Measurements from ENCODE around the gene CMIP. TPM values are rescaled to one million over a fixed set of nuclear protein-coding genes. Genes with fewer than 3 reads are reported as not detected.
A peak's percentile ranks its signal among the peaks of the same experiment; 100 is the strongest.

CMIP gene
- polyA plus RNA-seq, 3 donors, result 0.85 to 61.9 (median 0.93) TPM

- Histone ChIP-seq H3K36me3 (replicated peaks in 1 of 2; ENCODE audit: control insufficient read depth in 1 of 2, insufficient read depth in 2 of 2, low read length in 2 of 2) (peaks cover 41% of the 10 kb centered on the region in 2 donors), H3K9ac (ENCODE audit: insufficient read depth, low read length, poor library complexity, severe bottlenecking) (no peak overlapping the region), H3K4me3 (replicated peaks in 1 of 3; ENCODE audit: low read depth in 2 of 3, low read length in 3 of 3) (no peak overlapping the region), H3K4me1 (ENCODE audit: control insufficient read depth in 1 of 2, insufficient read depth in 2 of 2, low read length in 2 of 2) (peaks cover 0 to under 1% of the 10 kb centered on the region in 2 donors), H4K20me1 (ENCODE audit: insufficient read depth, low read length) (peaks cover 39% of the 10 kb centered on the region), H3K27me3 (ENCODE audit: control insufficient read depth in 2 of 2, insufficient read depth in 2 of 2, low read length in 2 of 2) (no peaks in the 10 kb centered on the region), H3K79me2 (ENCODE audit: insufficient read depth, low read length) (no peaks in the 10 kb centered on the region), H2AFZ (ENCODE audit: insufficient read depth, low read depth, low read length, poor library complexity, severe bottlenecking) (no peak overlapping the region), H3K27ac (ENCODE audit: low read depth in 1 of 2, low read length in 2 of 2) (no peak overlapping the region), H3K9me3 (replicated peaks in 1 of 2; ENCODE audit: control insufficient read depth in 1 of 2, insufficient read depth in 1 of 2, low read length in 2 of 2) (no peaks in the 10 kb centered on the region), H3K4me2 (replicated peaks; ENCODE audit: extremely low read depth, low read length, poor library complexity, severe bottlenecking) (no peak overlapping the region)
- Mint-ChIP-seq H3K4me1 (peaks cover 7% of the 10 kb centered on the region), H3K27ac (peak overlapping the region in 1 of 7 donors; percentile 21), H3K4me3 (no peak overlapping the region), H3K27me3 (ENCODE audit: low read depth in 3 of 3) (peaks cover 0 to 1% (median 0%) of the 10 kb centered on the region in 3 donors), H3K36me3 (peaks cover 51 to 55% of the 10 kb centered on the region in 2 donors), H3K9me3 (peaks cover 0 to 3% (median 0%) of the 10 kb centered on the region in 7 donors)
- TF ChIP-seq CTCF (IDR thresholded peaks at IDR 0.05), result no peak
- WGBS (ENCODE audit: insufficient coverage), result 77% methylated on average over 3 of the region's 12 CpGs
- intact Hi-C loops (cut with micrococcal nuclease), result loop anchor here (10.0 kb wide), 1 partner anchor 306 kb away; no protein-coding TSS in a partner anchor
- no peak for DNase-seq
Measured at GRCh38 chr16:81710596-81710995, 266.0 kb downstream of the CMIP start.

GRCh38 chr16:81711657-81712319 is 267.2 kb downstream of the CMIP start:
- Histone ChIP-seq H3K79me2 (ENCODE audit: insufficient read depth, low read length) (no peaks in the 10 kb centered on the region), H3K4me2 (replicated peaks; ENCODE audit: extremely low read depth, low read length, poor library complexity, severe bottlenecking) (no peak overlapping the region), H4K20me1 (ENCODE audit: insufficient read depth, low read length) (peaks cover 29% of the 10 kb centered on the region), H3K9me3 (replicated peaks in 1 of 2; ENCODE audit: control insufficient read depth in 1 of 2, insufficient read depth in 1 of 2, low read length in 2 of 2) (no peaks in the 10 kb centered on the region), H3K27ac (ENCODE audit: low read depth in 1 of 2, low read length in 2 of 2) (no peak overlapping the region), H3K27me3 (ENCODE audit: control insufficient read depth in 2 of 2, insufficient read depth in 2 of 2, low read length in 2 of 2) (no peaks in the 10 kb centered on the region), H3K9ac (ENCODE audit: insufficient read depth, low read length, poor library complexity, severe bottlenecking) (no peak overlapping the region), H2AFZ (ENCODE audit: insufficient read depth, low read depth, low read length, poor library complexity, severe bottlenecking) (no peak overlapping the region), H3K36me3 (replicated peaks in 1 of 2; ENCODE audit: control insufficient read depth in 1 of 2, insufficient read depth in 2 of 2, low read length in 2 of 2) (peaks cover 29% of the 10 kb centered on the region in 2 donors), H3K4me3 (replicated peaks in 1 of 3; ENCODE audit: low read depth in 2 of 3, low read length in 3 of 3) (no peak overlapping the region), H3K4me1 (ENCODE audit: control insufficient read depth in 1 of 2, insufficient read depth in 2 of 2, low read length in 2 of 2) (peaks cover 0 to 3% of the 10 kb centered on the region in 2 donors)
- peak in 2 of 3 donors; percentile 12 to 25 for DNase-seq
- Mint-ChIP-seq H3K36me3 (peaks cover 40 to 43% of the 10 kb centered on the region in 2 donors), H3K9me3 (peaks cover 0 to 3% (median 0%) of the 10 kb centered on the region in 7 donors), H3K27me3 (ENCODE audit: low read depth in 3 of 3) (peaks cover 0 to 5% (median 1%) of the 10 kb centered on the region in 3 donors), H3K27ac (peak overlapping the region in 3 of 7 donors; percentile 17 to 39 (median 27)), H3K4me1 (peaks cover 13% of the 10 kb centered on the region), H3K4me3 (no peak overlapping the region)
- WGBS (ENCODE audit: insufficient coverage), result 37% methylated on average over 16 of the region's 21 CpGs
- intact Hi-C loops (cut with micrococcal nuclease), result loop anchor here (10.0 kb wide), 1 partner anchor 307 kb away; no protein-coding TSS in a partner anchor
- TF ChIP-seq CTCF (IDR thresholded peaks at IDR 0.05), result no peak

All from CD14-positive monocyte (primary cell).